Breast epithelium (tissue), 3 donors: ENCODE results near the gene ANLN.

Source experiments
- POLR2A ChIP-seq: fragments of 450-650 bp; IDR thresholded peaks from one replicate; pipeline ENCODE4 v1.6.1; 2016; ENCODE audit warnings: antibody characterized with exemption, mild to moderate bottlenecking, moderate library complexity
- POLR2AphosphoS5 ChIP-seq, 3 donors: sonication (generic); formaldehyde crosslinking; IDR thresholded peaks; one replicate each; pipeline ENCODE4 v1.6.1; 2017; ENCODE audit warnings: antibody characterized with exemption in 3 of 3

DNA sequence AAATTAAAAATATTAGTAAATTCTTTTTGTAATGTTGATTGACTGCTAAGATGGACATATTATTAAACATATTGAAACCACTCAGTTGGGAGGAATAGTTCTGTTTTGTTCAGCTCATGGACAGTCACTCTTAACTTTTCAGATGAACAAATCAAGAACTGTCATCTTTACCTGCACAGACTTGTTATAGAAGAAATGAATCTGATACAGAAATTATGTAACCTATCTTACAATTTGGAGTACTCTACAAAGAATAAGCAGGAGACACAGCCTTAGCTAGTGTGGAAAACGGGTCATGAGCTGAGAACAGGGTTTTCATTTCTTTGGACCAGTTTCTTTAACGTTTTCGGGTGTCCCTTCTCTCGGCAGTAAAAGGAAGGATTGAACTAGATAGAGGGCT, 1.2 kb upstream of the ANLN start:
- TF ChIP-seq POLR2AphosphoS5 (IDR thresholded peaks at IDR 0.05) (no peak), POLR2A (no peak)
